ENCODE results near the gene SECTM1.

The SECTM1 gene

GRCh38 chr17:82272495-82273326, 60.9 kb downstream of the SECTM1 start:
- Histone ChIP-seq H3K9me3 (replicated peaks in 1 of 2; ENCODE audit: control insufficient read depth in 2 of 2, insufficient read depth in 1 of 2, low read depth in 1 of 2, low read length in 2 of 2) (no peaks in the 10 kb centered on the region), H4K91ac (ENCODE audit: low read depth, low read length, poor library complexity) (no peak overlapping the region), H2BK5ac (ENCODE audit: low read length) (peak overlapping the region; percentile 99), H2BK15ac (ENCODE audit: low read length) (no peak overlapping the region), H3K18ac (ENCODE audit: low read length) (peak overlapping the region; percentile 98), H4K8ac (ENCODE audit: low read depth, low read length) (no peak overlapping the region), H3K27me3 (ENCODE audit: control insufficient read depth in 3 of 3, insufficient read depth in 3 of 3, low read depth in 1 of 3, low read length in 3 of 3) (no peaks in the 10 kb centered on the region), H3K4me1 (ENCODE audit: control insufficient read depth in 2 of 2, insufficient read depth in 1 of 2, low read depth in 1 of 2, low read length in 2 of 2) (peaks cover 6 to 17% of the 10 kb centered on the region in 2 donors), H2AFZ (ENCODE audit: low read length) (peak overlapping the region; percentile 97), H3K9ac (ENCODE audit: low read depth, low read length, poor library complexity) (peak overlapping the region; percentile 78), H2BK12ac (ENCODE audit: low read length) (no peak overlapping the region), H3K23ac (ENCODE audit: low read depth, low read length, poor library complexity) (peak overlapping the region; percentile 44), H3K4ac (ENCODE audit: low read length) (no peak overlapping the region), H3K4me2 (ENCODE audit: insufficient read depth, low read length, poor library complexity, severe bottlenecking) (peak overlapping the region; percentile 67), H2BK120ac (ENCODE audit: low read depth, low read length) (peak overlapping the region; percentile 66), H3K27ac (replicated peaks; ENCODE audit: low read length) (peak overlapping the region; percentile 90), H3K4me3 (ENCODE audit: low read length in 2 of 2) (peak overlapping the region; percentile 68 to 93), H3K36me3 (replicated peaks in 1 of 2; ENCODE audit: control insufficient read depth in 2 of 2, insufficient read depth in 2 of 2, low read length in 2 of 2) (peaks cover 17 to 48% of the 10 kb centered on the region in 2 donors), H3K14ac (ENCODE audit: low read length) (peak overlapping the region; percentile 14), H3K79me1 (ENCODE audit: low read depth, low read length) (peaks cover 11% of the 10 kb centered on the region), H2AK5ac (ENCODE audit: low read depth, low read length) (peak overlapping the region; percentile 89)
- DNase-seq (ENCODE audit: low spot score) = no peak
- WGBS, 2 donors (ENCODE audit: extremely low coverage in 2 of 2, insufficient read length in 2 of 2, insufficient replicate concordance in 1 of 2) = no CpG with 5 or more reads among the region's 57 CpGs

DNA sequence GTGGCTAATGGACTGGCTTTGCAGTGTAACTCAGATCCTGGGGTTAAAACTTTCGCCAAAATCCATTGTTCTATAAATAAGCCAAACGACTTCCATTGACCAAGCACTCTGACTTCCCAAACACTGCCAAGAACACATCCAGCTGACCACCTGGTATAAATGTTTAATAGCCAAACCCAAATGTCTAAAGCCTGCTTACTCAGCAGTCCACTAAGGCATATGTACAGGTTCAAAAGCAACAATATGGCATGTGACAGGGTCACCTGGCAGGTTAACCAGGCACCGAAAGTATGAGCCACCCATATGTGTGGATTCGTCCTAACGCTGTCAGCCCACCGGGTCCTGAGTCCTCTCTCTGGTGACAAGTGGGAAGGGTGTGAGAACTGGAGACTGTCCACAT, 62.2 kb downstream of the SECTM1 start:
- Histone ChIP-seq H2BK5ac (ENCODE audit: low read length) (no peak overlapping the region), H3K4me3 (ENCODE audit: low read length in 2 of 2) (peak overlapping the region in 1 of 2 donors; percentile 4), H4K91ac (ENCODE audit: low read depth, low read length, poor library complexity) (no peak overlapping the region), H3K36me3 (replicated peaks in 1 of 2; ENCODE audit: control insufficient read depth in 2 of 2, insufficient read depth in 2 of 2, low read length in 2 of 2) (peaks cover 22 to 59% of the 10 kb centered on the region in 2 donors), H3K27me3 (ENCODE audit: control insufficient read depth in 3 of 3, insufficient read depth in 3 of 3, low read depth in 1 of 3, low read length in 3 of 3) (no peaks in the 10 kb centered on the region), H3K9me3 (replicated peaks in 1 of 2; ENCODE audit: control insufficient read depth in 2 of 2, insufficient read depth in 1 of 2, low read depth in 1 of 2, low read length in 2 of 2) (no peaks in the 10 kb centered on the region), H3K4me1 (ENCODE audit: control insufficient read depth in 2 of 2, insufficient read depth in 1 of 2, low read depth in 1 of 2, low read length in 2 of 2) (peaks cover 2 to 14% of the 10 kb centered on the region in 2 donors), H3K14ac (ENCODE audit: low read length) (no peak overlapping the region), H2AK5ac (ENCODE audit: low read depth, low read length) (no peak overlapping the region), H2BK12ac (ENCODE audit: low read length) (no peak overlapping the region), H3K9ac (ENCODE audit: low read depth, low read length, poor library complexity) (peak overlapping the region; percentile 17), H2AFZ (ENCODE audit: low read length) (no peak overlapping the region), H3K79me1 (ENCODE audit: low read depth, low read length) (peaks cover 12% of the 10 kb centered on the region), H3K23ac (ENCODE audit: low read depth, low read length, poor library complexity) (no peak overlapping the region), H2BK120ac (ENCODE audit: low read depth, low read length) (no peak overlapping the region), H3K4ac (ENCODE audit: low read length) (no peak overlapping the region), H4K8ac (ENCODE audit: low read depth, low read length) (no peak overlapping the region), H3K27ac (replicated peaks; ENCODE audit: low read length) (no peak overlapping the region), H2BK15ac (ENCODE audit: low read length) (no peak overlapping the region), H3K18ac (ENCODE audit: low read length) (no peak overlapping the region), H3K4me2 (ENCODE audit: insufficient read depth, low read length, poor library complexity, severe bottlenecking) (no peak overlapping the region)
- no CpG with 5 or more reads among the region's 6 CpGs for WGBS, 2 donors (ENCODE audit: extremely low coverage in 2 of 2, insufficient read length in 2 of 2, insufficient replicate concordance in 1 of 2)
- DNase-seq (ENCODE audit: low spot score) = no peak

Measured in neuronal stem cell (in vitro differentiated cells).